Loucy (cell line): ENCODE data around the gene METAP1D.

Source experiments
- CTCF ChIP-seq: fragments of 200-600 bp; sonication (generic); conservative IDR thresholded peaks from 2 replicates; pipeline ENCODE4 v1.5.1; 2014; ENCODE audit warnings: mild to moderate bottlenecking, antibody characterized with exemption, low read length
- EZH2phosphoT487 ChIP-seq: fragments of 200-600 bp; IDR thresholded peaks from 2 replicates; pipeline ENCODE4 v1.6.1; 2018; ENCODE audit warnings: antibody characterized with exemption, mild to moderate bottlenecking, moderate library complexity, borderline replicate concordance

DNA sequence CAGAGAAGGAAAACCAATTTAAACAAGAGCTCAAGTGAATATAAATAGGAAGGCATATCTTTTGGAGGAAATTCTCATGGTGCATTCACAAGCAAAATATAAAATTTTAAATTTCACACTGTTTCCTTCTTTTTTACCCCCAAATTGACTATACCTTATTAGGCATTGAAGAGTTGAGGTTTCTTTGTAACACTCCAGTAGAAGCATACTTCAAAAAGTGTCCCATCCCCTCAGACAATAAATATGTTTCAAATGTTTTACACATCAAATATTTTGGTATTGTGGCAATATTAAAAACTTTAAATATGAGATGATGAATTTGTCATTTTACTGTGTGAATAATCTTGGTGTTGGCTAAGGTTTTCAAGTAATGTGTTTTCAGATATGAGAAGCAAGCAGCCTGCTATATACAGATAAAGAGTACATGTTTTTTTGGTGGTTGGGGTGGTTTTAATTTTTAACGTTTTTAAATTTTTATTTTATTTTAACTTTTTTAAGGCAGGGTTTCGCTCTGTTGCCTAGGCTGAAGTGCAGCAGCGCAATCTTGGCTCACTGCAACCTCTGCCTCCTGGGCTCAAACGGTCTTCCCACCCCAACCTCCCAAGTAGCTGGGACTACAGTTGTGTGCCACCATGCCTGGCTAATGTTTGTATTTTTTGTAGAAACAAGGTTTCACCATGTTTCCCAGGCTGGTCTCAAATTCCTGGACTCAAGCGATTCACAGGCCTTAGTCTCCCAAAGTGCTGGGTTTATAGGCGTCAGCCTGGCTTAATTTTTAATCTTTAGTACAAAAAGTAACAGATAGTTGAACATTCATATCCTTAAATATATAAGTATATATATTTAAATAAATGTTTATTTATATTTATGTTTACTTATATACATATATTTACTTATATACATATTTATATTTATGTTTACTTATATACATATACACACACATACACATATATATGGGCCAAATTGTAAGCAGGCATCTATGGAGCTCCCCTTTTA is 49.1 kb downstream of the METAP1D start:
- TF ChIP-seq CTCF (no peak), EZH2phosphoT487 (no peak)
